ENCODE measurements around the gene RPS25.

GRCh38 chr11:119048644-119049043 lies 30.5 kb upstream of the RPS25 start:
- no peak for TF ChIP-seq POLR2AphosphoS5 (IDR thresholded peaks at IDR 0.05; ENCODE audit: low read depth, low read length)
- no peak for TF ChIP-seq TAF1 (IDR thresholded peaks at IDR 0.05; ENCODE audit: borderline replicate concordance, insufficient read depth, low read length)

All from PFSK-1 (cell line).